ENCODE measurements around the gene RGS6.

RGS6 gene

DNA sequence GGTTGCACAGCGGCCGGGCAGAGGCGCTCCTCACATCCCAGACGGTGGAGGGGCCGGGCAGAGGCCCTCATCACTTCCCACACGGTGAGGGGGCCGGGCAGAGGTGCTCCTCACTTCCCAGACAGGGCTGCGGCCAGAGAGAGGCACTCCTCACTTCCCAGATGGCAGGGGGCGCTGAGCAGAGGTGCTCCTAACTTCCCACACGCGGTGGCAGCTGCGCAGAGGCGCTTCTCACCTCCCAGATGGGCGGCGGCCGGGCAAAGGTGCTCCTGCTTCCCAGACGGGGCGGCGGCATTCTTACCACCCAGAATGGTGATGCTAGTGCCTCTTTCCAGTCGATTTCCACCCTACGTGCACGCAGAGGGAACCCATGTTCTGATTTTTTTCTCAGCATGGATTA is 304.4 kb downstream of the RGS6 start:
- Histone ChIP-seq H3K9me3 (ENCODE audit: insufficient read depth, low read length) (peaks cover 11% of the 10 kb centered on the region; the same call in 1 of the 2 replicates), H3K36me3 (ENCODE audit: insufficient read depth, insufficient read length, low read length) (no peaks in the 10 kb centered on the region), H3K4me3 (ENCODE audit: insufficient read length, low read depth) (no peak overlapping the region), H3K27me3 (ENCODE audit: insufficient read depth, insufficient read length) (no peaks in the 10 kb centered on the region), H3K9ac (ENCODE audit: insufficient read length, low read depth) (no peak overlapping the region), H3K4me1 (ENCODE audit: insufficient read depth, insufficient read length) (no peaks in the 10 kb centered on the region)
- no peak for TF ChIP-seq ZNF274 (IDR thresholded peaks at IDR 0.05; ENCODE audit: low read depth, low read length)
- no peak for TF ChIP-seq SUZ12 (IDR thresholded peaks at IDR 0.05; ENCODE audit: extremely low read depth, insufficient read depth, insufficient read length)
- TF ChIP-seq YY1 (IDR thresholded peaks at IDR 0.05; ENCODE audit: insufficient read depth, insufficient read length), result no peak
- no peak for DNase-seq (ENCODE audit: low read depth, low spot score)

DNA sequence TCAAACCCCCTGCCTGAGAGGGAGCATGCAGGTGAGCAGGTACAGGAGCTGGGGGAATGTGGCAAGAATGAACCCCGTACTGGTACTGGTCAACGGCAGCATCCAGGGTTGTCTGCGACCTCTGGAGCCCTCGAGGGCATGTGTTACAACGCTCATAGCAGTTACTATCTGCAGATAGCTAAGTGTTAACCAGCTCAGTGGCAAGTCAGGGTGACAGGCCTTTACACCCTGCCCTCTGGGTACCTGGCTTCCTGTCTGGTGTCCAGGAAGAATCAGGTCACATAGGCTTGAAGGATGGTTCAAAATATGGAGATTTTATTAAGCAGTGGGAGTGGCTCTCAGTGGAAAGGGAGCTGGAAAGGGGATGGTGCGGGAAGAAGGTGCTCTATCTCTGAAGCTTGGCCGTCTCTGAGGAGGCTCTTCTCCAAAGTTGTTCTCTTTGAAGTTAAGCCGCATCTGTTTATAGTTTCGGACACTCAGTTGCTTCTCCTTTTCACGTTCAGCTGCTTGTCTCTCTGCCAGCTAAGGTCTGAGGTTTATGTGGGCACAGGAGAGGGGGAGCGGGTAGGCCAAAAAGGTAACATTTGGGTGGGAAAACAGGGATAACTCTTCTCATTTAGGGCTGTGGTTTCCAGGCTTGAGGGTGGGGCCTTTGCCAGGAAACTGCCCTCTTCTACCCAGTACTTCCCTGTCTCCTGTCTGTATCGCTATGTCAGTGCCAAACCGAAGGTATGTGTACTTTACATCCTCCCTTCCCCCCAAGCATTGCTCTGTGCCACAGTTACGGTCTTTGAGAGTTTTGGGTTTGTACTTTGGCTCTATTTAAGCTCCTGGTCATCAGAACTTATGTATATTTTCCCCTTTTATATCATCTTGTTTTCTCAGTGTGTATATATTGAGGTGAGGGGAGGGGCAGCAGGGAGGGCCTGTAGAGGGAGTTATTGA is 305.8 kb downstream of the RGS6 start:
- peaks cover 11% of the 10 kb centered on the region; the same call in 1 of the 2 replicates for H3K9me3 ChIP-seq (ENCODE audit: insufficient read depth, low read length)
- no peaks in the 10 kb centered on the region for H3K27me3 ChIP-seq (ENCODE audit: insufficient read depth, insufficient read length)
- no peak for DNase-seq (ENCODE audit: low read depth, low spot score)
- H3K36me3 ChIP-seq (ENCODE audit: insufficient read depth, insufficient read length, low read length), result no peaks in the 10 kb centered on the region
- H3K9ac ChIP-seq (ENCODE audit: insufficient read length, low read depth), result no peak overlapping the region
- H3K4me1 ChIP-seq (ENCODE audit: insufficient read depth, insufficient read length), result no peaks in the 10 kb centered on the region
- no peak for TF ChIP-seq ZNF274 (IDR thresholded peaks at IDR 0.05; ENCODE audit: low read depth, low read length)
- no peak for TF ChIP-seq SUZ12 (IDR thresholded peaks at IDR 0.05; ENCODE audit: extremely low read depth, insufficient read depth, insufficient read length)
- no peak for TF ChIP-seq YY1 (IDR thresholded peaks at IDR 0.05; ENCODE audit: insufficient read depth, insufficient read length)
- H3K4me3 ChIP-seq (ENCODE audit: insufficient read length, low read depth), result no peak overlapping the region

DNA sequence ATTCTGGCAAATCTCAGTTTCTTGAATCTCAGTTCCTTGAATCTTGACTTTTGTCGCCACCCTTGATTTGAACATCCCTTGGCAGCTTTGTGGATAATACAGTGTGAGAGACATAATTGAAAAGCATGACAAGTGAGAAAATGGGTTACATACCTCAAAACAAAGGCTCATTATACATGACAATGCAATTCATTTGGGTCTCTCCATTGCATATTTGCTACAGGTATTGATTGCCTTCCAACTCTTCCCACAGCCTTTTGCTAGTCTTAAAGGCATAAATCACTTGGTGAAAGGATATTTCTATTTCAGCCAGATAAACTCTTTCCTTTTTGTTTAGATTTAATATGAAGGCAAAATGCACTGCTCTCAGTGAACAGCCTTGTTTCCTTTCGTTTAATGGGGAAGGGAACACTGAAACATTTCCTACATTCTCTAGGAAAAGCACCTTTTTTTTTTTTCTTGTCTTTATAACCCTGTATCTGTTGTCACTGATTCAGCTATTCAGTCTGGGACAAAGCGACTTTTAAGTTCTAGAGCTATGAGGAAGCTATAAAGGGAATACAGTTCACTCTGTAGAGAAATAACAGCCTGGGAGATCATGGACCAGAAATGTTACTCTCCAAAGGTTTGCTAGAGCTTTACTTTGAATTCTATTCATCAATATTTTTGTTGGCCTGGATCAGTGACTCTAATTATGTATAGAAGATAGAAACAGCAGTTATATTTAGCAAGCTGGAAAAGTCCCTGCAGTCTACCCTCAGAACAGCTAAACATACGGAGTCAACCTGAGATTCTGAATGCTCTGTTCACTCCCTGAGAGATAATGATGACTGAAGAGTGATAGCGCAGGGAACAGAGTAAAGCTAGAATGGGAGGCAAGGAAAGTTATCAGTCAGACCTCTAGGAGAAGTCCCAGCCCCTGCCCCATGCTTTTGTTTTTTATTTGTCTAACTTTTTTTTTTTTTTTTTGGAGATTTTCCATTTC is 311.4 kb downstream of the RGS6 start:
- Histone ChIP-seq H3K4me3 (ENCODE audit: insufficient read length, low read depth) (no peak overlapping the region), H3K27me3 (ENCODE audit: insufficient read depth, insufficient read length) (no peaks in the 10 kb centered on the region), H3K4me1 (ENCODE audit: insufficient read depth, insufficient read length) (no peaks in the 10 kb centered on the region), H3K9me3 (ENCODE audit: insufficient read depth, low read length) (peaks cover 25% of the 10 kb centered on the region; the same call in 1 of the 2 replicates), H3K36me3 (ENCODE audit: insufficient read depth, insufficient read length, low read length) (no peaks in the 10 kb centered on the region), H3K9ac (ENCODE audit: insufficient read length, low read depth) (no peak overlapping the region)
- TF ChIP-seq SUZ12 (IDR thresholded peaks at IDR 0.05; ENCODE audit: extremely low read depth, insufficient read depth, insufficient read length) (no peak), ZNF274 (IDR thresholded peaks at IDR 0.05; ENCODE audit: low read depth, low read length) (no peak), YY1 (IDR thresholded peaks at IDR 0.05; ENCODE audit: insufficient read depth, insufficient read length) (no peak)
- DNase-seq (ENCODE audit: low read depth, low spot score), result peak; percentile 11

DNA sequence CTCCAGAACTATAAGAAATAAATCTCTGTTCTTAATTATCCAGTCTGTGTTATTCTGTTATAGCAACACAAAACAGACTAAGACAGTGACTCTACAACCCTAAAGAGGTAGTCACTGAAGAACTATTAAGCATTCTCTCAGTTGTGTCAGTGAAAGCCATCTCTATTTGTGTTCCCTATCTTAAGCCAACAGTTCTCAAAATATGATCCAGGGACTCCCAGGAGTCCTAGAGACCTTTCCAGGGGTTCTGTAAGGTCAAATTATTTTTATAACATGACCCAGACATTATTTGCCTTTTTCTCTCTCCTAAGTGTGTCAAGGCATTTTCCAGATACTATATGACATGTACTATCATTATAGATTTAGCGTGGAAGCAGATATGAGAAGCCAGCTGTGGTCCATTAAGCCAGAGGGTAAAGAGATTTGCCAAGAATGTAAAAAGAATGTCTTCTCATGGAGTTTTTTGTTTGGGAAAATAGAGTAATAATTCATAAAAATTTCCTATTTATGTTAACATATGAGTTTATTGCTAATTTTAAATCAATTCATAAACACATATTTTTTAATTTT is 315.8 kb downstream of the RGS6 start:
- no peaks in the 10 kb centered on the region for H3K36me3 ChIP-seq (ENCODE audit: insufficient read depth, insufficient read length, low read length)
- no peak overlapping the region for H3K4me3 ChIP-seq (ENCODE audit: insufficient read length, low read depth)
- no peak for TF ChIP-seq SUZ12 (IDR thresholded peaks at IDR 0.05; ENCODE audit: extremely low read depth, insufficient read depth, insufficient read length)
- H3K9me3 ChIP-seq (ENCODE audit: insufficient read depth, low read length), result peaks cover 25% of the 10 kb centered on the region; the same call in 1 of the 2 replicates
- no peak for DNase-seq (ENCODE audit: low read depth, low spot score)
- no peak overlapping the region for H3K9ac ChIP-seq (ENCODE audit: insufficient read length, low read depth)
- no peaks in the 10 kb centered on the region for H3K27me3 ChIP-seq (ENCODE audit: insufficient read depth, insufficient read length)
- H3K4me1 ChIP-seq (ENCODE audit: insufficient read depth, insufficient read length), result no peaks in the 10 kb centered on the region

GRCh38 chr14:72253503-72253902 is 321.3 kb downstream of the RGS6 start:
- Histone ChIP-seq H3K9me3 (ENCODE audit: insufficient read depth, low read length) (peaks cover 15% of the 10 kb centered on the region; the same call in 1 of the 2 replicates), H3K36me3 (ENCODE audit: insufficient read depth, insufficient read length, low read length) (no peaks in the 10 kb centered on the region), H3K4me3 (ENCODE audit: insufficient read length, low read depth) (no peak overlapping the region), H3K4me1 (ENCODE audit: insufficient read depth, insufficient read length) (no peaks in the 10 kb centered on the region), H3K9ac (ENCODE audit: insufficient read length, low read depth) (no peak overlapping the region), H3K27me3 (ENCODE audit: insufficient read depth, insufficient read length) (no peaks in the 10 kb centered on the region)
- TF ChIP-seq ZNF274 (IDR thresholded peaks at IDR 0.05; ENCODE audit: low read depth, low read length), result no peak
- DNase-seq (ENCODE audit: low read depth, low spot score), result no peak

DNA sequence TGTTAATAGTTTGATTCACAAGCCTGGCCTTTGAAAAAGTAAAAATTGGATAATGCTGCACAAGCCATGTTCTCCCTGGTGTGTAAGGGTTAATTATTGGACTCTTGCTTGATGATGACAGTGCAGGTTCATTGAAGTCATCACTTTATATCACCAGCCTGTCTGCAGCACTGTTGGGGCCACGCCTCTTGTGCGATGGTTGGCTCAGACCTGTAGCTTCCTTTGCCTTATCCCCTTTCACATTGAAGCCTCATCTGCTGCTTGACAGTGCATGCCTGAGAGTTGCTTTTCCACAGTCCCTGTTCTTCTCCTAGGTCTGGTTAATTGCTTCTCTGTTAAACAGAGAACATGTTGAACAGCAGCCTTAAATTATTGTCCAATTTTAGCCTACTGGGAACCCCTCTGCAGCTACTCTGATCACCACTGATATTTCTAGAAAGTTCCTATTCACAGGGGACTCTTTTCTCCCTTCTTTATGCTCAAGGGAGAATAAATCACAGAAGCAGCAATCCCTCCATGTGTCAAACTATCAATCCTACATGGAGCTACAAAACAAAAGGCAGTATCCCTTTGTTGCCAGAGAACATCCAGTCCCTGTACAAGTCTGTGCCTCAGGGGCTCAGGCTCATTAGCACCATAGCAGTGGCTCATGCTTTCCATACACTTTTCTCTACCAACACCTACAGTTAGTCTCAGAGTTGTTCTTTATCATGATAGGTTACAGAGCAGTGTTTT is 322.1 kb downstream of the RGS6 start:
- Histone ChIP-seq H3K4me3 (ENCODE audit: insufficient read length, low read depth) (no peak overlapping the region), H3K27me3 (ENCODE audit: insufficient read depth, insufficient read length) (no peaks in the 10 kb centered on the region), H3K36me3 (ENCODE audit: insufficient read depth, insufficient read length, low read length) (no peaks in the 10 kb centered on the region), H3K4me1 (ENCODE audit: insufficient read depth, insufficient read length) (no peaks in the 10 kb centered on the region), H3K9me3 (ENCODE audit: insufficient read depth, low read length) (peaks cover 15% of the 10 kb centered on the region; the same call in 1 of the 2 replicates), H3K9ac (ENCODE audit: insufficient read length, low read depth) (no peak overlapping the region)
- DNase-seq (ENCODE audit: low read depth, low spot score), result no peak
- TF ChIP-seq ZNF274 (IDR thresholded peaks at IDR 0.05; ENCODE audit: low read depth, low read length) (no peak), SUZ12 (IDR thresholded peaks at IDR 0.05; ENCODE audit: extremely low read depth, insufficient read depth, insufficient read length) (no peak), YY1 (IDR thresholded peaks at IDR 0.05; ENCODE audit: insufficient read depth, insufficient read length) (no peak)
